ENCODE measurements around the gene TPX2.

Gene TPX2

GRCh38 chr20:31838646-31839292 is 99.7 kb downstream of the TPX2 start:
- in situ Hi-C loops (cut with HindIII; ENCODE audit: low pct_ligation_motif_present, low pct_unique_long_range_greater_than_20kb, low sequenced_read_pairs) = no loop called here

GRCh38 chr20:31839782-31840487 is 100.8 kb downstream of the TPX2 start:
- peak; percentile 6 for DNase-seq
- in situ Hi-C loops (cut with HindIII; ENCODE audit: low pct_ligation_motif_present, low pct_unique_long_range_greater_than_20kb, low sequenced_read_pairs) = no loop called here

More at GRCh38 chr20:31838646-31839292, 99.7 kb downstream of the TPX2 start:
- peak; percentile 45 for DNase-seq

- in situ Hi-C loops (cut with HindIII; ENCODE audit: low pct_ligation_motif_present, low pct_unique_long_range_greater_than_20kb, low sequenced_read_pairs) = no loop called here
- peak; percentile 7 for DNase-seq
Observed at GRCh38 chr20:31840906-31841816, 102.1 kb downstream of the TPX2 start.

GRCh38 chr20:31841928-31842327 is 102.8 kb downstream of the TPX2 start:
- peak; percentile 67 for DNase-seq
- in situ Hi-C loops (cut with HindIII; ENCODE audit: low pct_ligation_motif_present, low pct_unique_long_range_greater_than_20kb, low sequenced_read_pairs) = no loop called here

GRCh38 chr20:31842471-31843157 is 103.5 kb downstream of the TPX2 start:
- DNase-seq = peak; percentile 57

GRCh38 chr20:31843288-31843687 is 104.2 kb downstream of the TPX2 start:
- in situ Hi-C loops (cut with HindIII; ENCODE audit: low pct_ligation_motif_present, low pct_unique_long_range_greater_than_20kb, low sequenced_read_pairs) = no loop called here
- no peak for DNase-seq

More at GRCh38 chr20:31842471-31843157, 103.5 kb downstream of the TPX2 start:
- in situ Hi-C loops (cut with HindIII; ENCODE audit: low pct_ligation_motif_present, low pct_unique_long_range_greater_than_20kb, low sequenced_read_pairs) = no loop called here

- in situ Hi-C loops (cut with HindIII; ENCODE audit: low pct_ligation_motif_present, low pct_unique_long_range_greater_than_20kb, low sequenced_read_pairs) = no loop called here
- no peak for DNase-seq
Observed at GRCh38 chr20:31843881-31844280, 104.8 kb downstream of the TPX2 start.

- in situ Hi-C loops (cut with HindIII; ENCODE audit: low pct_ligation_motif_present, low pct_unique_long_range_greater_than_20kb, low sequenced_read_pairs) = no loop called here
- no peak for DNase-seq
Observed at GRCh38 chr20:31844737-31845299, 105.7 kb downstream of the TPX2 start.

GRCh38 chr20:31845300-31845863 is 106.3 kb downstream of the TPX2 start, which contains the start of gene FOXS1:
FOXS1 (minus strand) TSS chr20:31845604; CDS start chr20:31845542, 62 bp downstream.
- in situ Hi-C loops (cut with HindIII; ENCODE audit: low pct_ligation_motif_present, low pct_unique_long_range_greater_than_20kb, low sequenced_read_pairs) = no loop called here
- DNase-seq = peak; percentile 32

- no peak for DNase-seq
- in situ Hi-C loops (cut with HindIII; ENCODE audit: low pct_ligation_motif_present, low pct_unique_long_range_greater_than_20kb, low sequenced_read_pairs) = no loop called here
Observed at GRCh38 chr20:31846793-31847138, 107.7 kb downstream of the TPX2 start.

GRCh38 chr20:31848088-31848999 is 109.3 kb downstream of the TPX2 start:
- DNase-seq = no peak
- in situ Hi-C loops (cut with HindIII; ENCODE audit: low pct_ligation_motif_present, low pct_unique_long_range_greater_than_20kb, low sequenced_read_pairs) = no loop called here

GRCh38 chr20:31849306-31849930 is 110.3 kb downstream of the TPX2 start:
- no peak for DNase-seq
- in situ Hi-C loops (cut with HindIII; ENCODE audit: low pct_ligation_motif_present, low pct_unique_long_range_greater_than_20kb, low sequenced_read_pairs) = no loop called here
